ENCODE measurements around the gene COPE. TPM values are rescaled to one million over a fixed set of nuclear protein-coding genes. Genes with fewer than 3 reads are reported as not detected.

COPE gene
- total and polyA plus RNA-seq, 10 donors = 135 to 261 (median 180) TPM

GRCh38 chr19:18869023-18869618 lies 50.1 kb downstream of the COPE start:
- DNase-seq = peak; percentile 76
- Histone ChIP-seq H3K4me1 (peaks cover 10 to 47% (median 33%) of the 10 kb centered on the region in 6 donors), H3K9me3 (no peaks in the 10 kb centered on the region), H3K4me3 (peak overlapping the region in 2 of 8 donors; percentile 17 to 43), H3K27ac (no peak overlapping the region), H3K27me3 (replicated peaks in 1 of 7) (peaks cover 0 to 24% (median 13%) of the 10 kb centered on the region in 7 donors), H3K36me3 (peaks cover 9 to 46% (median 43%) of the 10 kb centered on the region in 6 donors)
- WGBS, 5 donors = 9 to 56% (median 35%) methylated on average over 36 to 71 of the region's 71 CpGs
- intact Hi-C loops (cut with DNase I; ENCODE audit: low total_unique reads) = no loop called here
- no peak for TF ChIP-seq CTCF (IDR thresholded peaks at IDR 0.05 in 8 of 11, conservative IDR thresholded peaks at IDR 0.05 in 3 of 11)
- peak in 1 of 3 donors; percentile 51 for TF ChIP-seq POLR2AphosphoS5 (IDR thresholded peaks at IDR 0.05)

DNA sequence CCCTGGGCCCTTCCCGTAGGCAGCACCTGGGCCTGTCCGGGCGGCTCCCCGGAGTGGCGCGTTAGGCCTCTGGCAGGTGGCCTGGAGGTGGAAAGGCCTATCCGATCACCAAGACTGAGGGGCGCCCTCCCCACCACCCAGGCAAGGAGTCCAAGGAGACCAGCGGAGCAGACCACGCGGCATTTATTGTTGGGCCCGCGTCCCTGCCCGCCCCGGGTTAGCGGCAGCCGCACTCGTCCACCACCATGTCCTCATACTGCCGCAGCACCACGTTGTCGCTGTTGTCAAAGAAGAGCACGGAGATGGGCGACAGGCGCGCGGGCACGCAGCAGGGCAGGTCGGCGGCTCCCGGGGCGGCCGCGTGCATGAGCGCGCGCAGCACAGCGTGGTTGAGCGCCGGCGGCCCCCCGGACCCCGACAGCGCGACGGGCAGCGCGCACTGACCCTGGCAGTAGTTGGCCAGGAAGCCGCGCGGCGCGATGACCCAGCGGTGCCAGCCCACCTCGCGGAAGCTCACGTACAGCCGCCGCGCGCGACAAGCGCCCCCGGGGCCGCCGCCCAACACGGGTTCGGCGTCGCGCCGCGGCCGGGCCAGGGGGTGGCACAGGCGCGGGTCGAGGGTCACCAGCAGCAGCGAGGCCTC lies 50.7 kb downstream of the COPE start:
- H3K4me3 ChIP-seq = peak overlapping the region in 1 of 8 donors; percentile 43
- no peak for TF ChIP-seq CTCF (IDR thresholded peaks at IDR 0.05 in 8 of 11, conservative IDR thresholded peaks at IDR 0.05 in 3 of 11)
- peak; percentile 17 to 57 (median 46) for TF ChIP-seq POLR2AphosphoS5 (IDR thresholded peaks at IDR 0.05)
- TF ChIP-seq POLR2A (IDR thresholded peaks at IDR 0.05) = no peak
- intact Hi-C loops (cut with DNase I; ENCODE audit: low total_unique reads) = no loop called here
- peaks cover 10 to 47% (median 33%) of the 10 kb centered on the region in 6 donors for H3K4me1 ChIP-seq
- WGBS, 5 donors = 49 to 82% (median 70%) methylated on average over 43 to 77 of the region's 77 CpGs
- no peak overlapping the region for H3K27ac ChIP-seq
- no peaks in the 10 kb centered on the region for H3K9me3 ChIP-seq
- H3K27me3 ChIP-seq (replicated peaks in 1 of 7) = peaks cover 0 to 24% (median 13%) of the 10 kb centered on the region in 7 donors
- peak; percentile 73 for DNase-seq
- H3K36me3 ChIP-seq = peaks cover 9 to 53% (median 50%) of the 10 kb centered on the region in 6 donors

- no peak for TF ChIP-seq POLR2AphosphoS5 (IDR thresholded peaks at IDR 0.05)
- peaks cover 10 to 47% (median 33%) of the 10 kb centered on the region in 6 donors for H3K4me1 ChIP-seq
- peaks cover 9 to 60% (median 57%) of the 10 kb centered on the region in 6 donors for H3K36me3 ChIP-seq
- intact Hi-C loops (cut with DNase I; ENCODE audit: low total_unique reads) = no loop called here
- H3K27ac ChIP-seq = no peak overlapping the region
- WGBS, 5 donors = 95 to 98% (median 96%) methylated on average over 19 to 23 of the region's 23 CpGs
- no peaks in the 10 kb centered on the region for H3K9me3 ChIP-seq
- H3K4me3 ChIP-seq = no peak overlapping the region
- peaks cover 0 to 24% (median 13%) of the 10 kb centered on the region in 7 donors for H3K27me3 ChIP-seq (replicated peaks in 1 of 7)
- no peak for DNase-seq
These were observed 51.4 kb downstream of the COPE start for GRCh38 chr19:18867751-18868150.

DNA sequence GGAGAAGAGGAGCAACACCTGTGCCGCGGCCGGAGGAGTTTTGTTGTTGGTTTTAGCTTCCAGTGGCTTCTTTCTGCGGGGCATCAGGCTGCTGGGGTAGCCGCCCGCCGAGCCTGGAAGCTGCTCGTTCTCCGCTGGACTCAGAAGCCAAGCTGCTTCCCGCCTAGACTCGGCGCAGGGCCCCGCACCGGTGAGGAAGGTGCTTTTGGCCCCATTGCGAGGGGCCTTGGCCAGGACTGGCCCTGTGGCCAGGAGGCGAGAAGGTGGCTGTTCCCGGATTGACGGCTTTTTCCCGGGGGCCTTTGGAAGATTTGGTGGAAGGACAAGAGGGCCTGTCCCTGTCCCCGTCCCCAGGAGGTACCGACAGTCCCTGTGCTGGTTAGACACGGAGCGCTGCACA lies 52.0 kb downstream of the COPE start:
- intact Hi-C loops (cut with DNase I; ENCODE audit: low total_unique reads) = no loop called here
- Histone ChIP-seq H3K27ac (no peak overlapping the region), H3K27me3 (replicated peaks in 1 of 7) (peaks cover 0 to 24% (median 13%) of the 10 kb centered on the region in 7 donors), H3K9me3 (no peaks in the 10 kb centered on the region), H3K4me3 (no peak overlapping the region), H3K36me3 (peaks cover 9 to 66% (median 63%) of the 10 kb centered on the region in 6 donors), H3K4me1 (peaks cover 10 to 47% (median 33%) of the 10 kb centered on the region in 6 donors)
- peak; percentile 70 for DNase-seq
- WGBS, 5 donors = 95 to 97% (median 97%) methylated on average over 12 to 23 of the region's 23 CpGs
- no peak for TF ChIP-seq POLR2A (IDR thresholded peaks at IDR 0.05)
- TF ChIP-seq CTCF (IDR thresholded peaks at IDR 0.05 in 8 of 11, conservative IDR thresholded peaks at IDR 0.05 in 3 of 11) = no peak
- peak in 1 of 3 donors; percentile 24 for TF ChIP-seq POLR2AphosphoS5 (IDR thresholded peaks at IDR 0.05)

All from spleen (tissue), 11 donors.